Loucy (cell line): ENCODE measurements around the gene TEAD3.

Source experiments
- EZH2phosphoT487 ChIP-seq: fragments of 200-600 bp; IDR thresholded peaks from 2 replicates; pipeline ENCODE4 v1.6.1; 2018; ENCODE audit warnings: antibody characterized with exemption, mild to moderate bottlenecking, moderate library complexity, borderline replicate concordance
- TF ChIP-seq, protein P1 (sequence below): fragments of 200-600 bp; sonication (generic); conservative IDR thresholded peaks from 2 replicates; pipeline ENCODE4 v1.5.1; 2014; ENCODE audit warnings: mild to moderate bottlenecking, antibody characterized with exemption, low read length

DNA sequence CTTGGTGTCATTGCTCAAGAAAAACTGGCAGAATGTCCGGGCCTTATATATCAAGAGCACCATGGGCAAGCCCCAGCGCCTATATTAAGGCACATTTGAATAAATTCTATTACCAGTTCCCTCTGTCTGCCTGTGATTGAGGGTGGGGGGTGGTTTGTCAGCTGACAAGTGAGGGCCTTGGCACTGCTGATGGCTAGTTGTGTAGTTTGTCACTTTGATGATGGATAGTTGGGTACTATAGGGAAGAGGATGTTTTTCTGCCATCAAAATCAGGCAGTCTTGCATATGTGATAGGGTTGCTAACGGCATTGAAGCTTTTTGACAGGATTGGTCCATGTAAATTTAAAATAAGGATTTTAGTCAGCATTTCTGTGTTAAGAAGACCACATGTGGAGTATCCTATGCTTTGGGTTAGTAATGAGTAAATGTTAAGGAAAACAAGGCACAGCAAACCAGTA lies 26.2 kb downstream of the TEAD3 start:
- TF ChIP-seq, protein P1, sequence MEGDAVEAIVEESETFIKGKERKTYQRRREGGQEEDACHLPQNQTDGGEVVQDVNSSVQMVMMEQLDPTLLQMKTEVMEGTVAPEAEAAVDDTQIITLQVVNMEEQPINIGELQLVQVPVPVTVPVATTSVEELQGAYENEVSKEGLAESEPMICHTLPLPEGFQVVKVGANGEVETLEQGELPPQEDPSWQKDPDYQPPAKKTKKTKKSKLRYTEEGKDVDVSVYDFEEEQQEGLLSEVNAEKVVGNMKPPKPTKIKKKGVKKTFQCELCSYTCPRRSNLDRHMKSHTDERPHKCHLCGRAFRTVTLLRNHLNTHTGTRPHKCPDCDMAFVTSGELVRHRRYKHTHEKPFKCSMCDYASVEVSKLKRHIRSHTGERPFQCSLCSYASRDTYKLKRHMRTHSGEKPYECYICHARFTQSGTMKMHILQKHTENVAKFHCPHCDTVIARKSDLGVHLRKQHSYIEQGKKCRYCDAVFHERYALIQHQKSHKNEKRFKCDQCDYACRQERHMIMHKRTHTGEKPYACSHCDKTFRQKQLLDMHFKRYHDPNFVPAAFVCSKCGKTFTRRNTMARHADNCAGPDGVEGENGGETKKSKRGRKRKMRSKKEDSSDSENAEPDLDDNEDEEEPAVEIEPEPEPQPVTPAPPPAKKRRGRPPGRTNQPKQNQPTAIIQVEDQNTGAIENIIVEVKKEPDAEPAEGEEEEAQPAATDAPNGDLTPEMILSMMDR = no peak
- no peak for TF ChIP-seq EZH2phosphoT487
